DMS79 (cell line): Measurements from ENCODE around the gene GSTM3.
"Not testable (repeated sequence)": the region's sequence is repeated elsewhere in the genome, so short reads cannot be mapped to it uniquely, and the experiment has no call there.

ENCODE experiments used
- DNase-seq: peaks from one replicate; lab custom pipeline; 2025; lab: John Stamatoyannopoulos, UW

GSTM3 gene

DNA sequence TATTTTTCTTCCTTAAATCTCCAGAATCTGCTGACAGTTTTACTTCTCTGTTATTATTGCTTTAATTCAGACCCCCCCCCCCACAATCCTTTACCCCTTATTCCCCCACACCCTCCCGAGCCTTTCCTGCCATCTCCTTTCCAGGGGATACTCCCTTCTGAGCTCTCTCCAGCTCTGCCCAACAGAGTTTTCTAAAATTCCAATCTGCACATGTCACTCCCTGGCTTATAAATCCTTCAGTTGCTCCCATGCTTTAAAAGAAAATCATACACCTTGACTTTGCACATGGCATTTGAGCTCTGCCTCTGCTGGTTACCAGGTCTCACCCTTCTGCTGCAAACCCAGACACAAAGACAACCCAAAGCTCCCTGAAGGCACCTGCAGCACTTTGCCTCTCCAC, 34.6 kb upstream of the GSTM3 start:
- DNase-seq = no peak

DNA sequence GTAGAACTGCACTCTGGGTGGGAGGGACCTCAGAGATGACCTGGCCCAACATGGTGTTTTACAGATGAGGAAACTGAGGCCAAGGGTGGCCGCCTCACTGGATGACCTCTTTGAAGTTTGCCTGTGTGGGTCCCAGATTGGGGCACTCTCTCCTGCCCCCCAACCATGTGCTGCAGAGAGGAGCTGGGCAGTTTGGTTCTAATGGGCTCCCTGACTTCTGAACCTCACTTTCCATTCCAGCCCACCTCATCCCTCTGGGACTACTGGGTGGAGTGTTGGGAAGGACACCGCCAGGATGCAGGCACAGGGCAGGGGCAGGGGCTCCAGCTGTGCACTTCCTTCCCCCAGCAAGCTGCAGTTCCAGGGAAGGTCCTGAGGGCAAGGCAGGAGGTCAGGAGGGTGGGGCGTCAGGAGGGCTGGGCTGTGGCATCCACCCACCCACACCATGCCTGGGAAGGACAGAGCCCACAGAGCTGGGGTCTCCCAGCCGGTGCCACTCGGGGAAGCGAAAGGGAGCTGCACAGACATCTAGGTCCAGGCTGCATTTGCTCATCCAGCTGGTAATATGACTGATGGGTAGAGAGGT, 33.2 kb upstream of the GSTM3 start:
- no peak for DNase-seq

DNA sequence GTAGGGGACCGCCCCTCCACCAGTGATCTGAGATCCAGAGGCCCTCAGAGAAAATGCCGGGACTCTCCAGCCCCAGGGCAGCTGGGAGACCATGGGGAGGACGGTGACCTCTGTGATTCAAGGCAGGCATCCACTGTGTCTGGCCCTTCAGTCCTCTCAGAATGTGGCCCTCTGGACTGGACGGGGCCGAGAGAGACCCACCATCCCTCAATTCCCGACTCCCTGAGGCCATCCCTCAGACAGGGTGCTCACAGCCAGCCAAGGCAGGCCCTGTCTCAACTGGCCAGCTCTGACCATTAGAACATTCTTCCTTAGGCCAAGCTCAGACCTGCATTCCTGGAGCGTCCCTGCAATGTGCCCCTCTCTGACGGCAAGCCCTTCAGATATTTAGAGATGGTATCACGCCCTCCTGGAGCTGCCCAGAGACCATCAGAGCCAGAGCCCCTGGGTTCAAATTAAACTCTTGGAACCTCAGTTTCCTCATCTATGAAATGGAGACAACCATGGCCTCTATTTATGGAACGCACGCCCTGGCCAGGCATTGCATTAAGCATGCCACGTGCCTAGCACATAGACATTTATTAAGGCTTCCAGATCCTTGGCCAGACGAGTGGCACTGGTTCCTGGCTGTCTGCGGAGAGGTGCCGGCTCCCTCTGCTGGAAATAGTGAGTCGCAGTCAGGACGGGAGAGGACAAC, 32.5 kb upstream of the GSTM3 start:
- DNase-seq = peak; percentile 67

DNA sequence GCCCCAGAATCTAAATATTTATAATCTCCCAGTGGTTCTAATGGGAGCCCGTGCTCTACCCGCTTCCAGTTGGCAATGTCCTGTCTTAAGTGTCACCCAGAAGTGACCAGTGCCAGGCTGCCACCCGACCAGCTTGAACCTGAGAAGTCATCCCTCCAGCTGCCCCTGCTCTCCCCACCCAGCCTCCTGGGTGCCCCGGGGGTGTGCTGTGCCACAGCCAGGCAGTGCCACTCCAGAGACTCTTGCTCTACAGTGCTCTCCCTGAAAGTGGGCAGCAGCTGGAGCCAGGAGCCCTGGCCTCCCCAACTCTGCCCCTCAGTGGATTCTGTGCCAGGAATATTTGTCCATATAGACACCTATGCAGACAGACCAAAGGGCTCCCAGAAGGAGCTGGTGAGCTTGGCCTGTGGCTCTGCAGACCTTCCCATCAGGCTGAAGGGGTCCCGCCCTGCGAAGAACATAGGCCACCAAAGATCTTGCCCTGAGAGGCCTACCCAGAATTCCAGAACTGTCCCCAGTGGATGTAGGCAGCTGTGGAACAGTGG, 31.9 kb upstream of the GSTM3 start:
- no peak for DNase-seq

DNA sequence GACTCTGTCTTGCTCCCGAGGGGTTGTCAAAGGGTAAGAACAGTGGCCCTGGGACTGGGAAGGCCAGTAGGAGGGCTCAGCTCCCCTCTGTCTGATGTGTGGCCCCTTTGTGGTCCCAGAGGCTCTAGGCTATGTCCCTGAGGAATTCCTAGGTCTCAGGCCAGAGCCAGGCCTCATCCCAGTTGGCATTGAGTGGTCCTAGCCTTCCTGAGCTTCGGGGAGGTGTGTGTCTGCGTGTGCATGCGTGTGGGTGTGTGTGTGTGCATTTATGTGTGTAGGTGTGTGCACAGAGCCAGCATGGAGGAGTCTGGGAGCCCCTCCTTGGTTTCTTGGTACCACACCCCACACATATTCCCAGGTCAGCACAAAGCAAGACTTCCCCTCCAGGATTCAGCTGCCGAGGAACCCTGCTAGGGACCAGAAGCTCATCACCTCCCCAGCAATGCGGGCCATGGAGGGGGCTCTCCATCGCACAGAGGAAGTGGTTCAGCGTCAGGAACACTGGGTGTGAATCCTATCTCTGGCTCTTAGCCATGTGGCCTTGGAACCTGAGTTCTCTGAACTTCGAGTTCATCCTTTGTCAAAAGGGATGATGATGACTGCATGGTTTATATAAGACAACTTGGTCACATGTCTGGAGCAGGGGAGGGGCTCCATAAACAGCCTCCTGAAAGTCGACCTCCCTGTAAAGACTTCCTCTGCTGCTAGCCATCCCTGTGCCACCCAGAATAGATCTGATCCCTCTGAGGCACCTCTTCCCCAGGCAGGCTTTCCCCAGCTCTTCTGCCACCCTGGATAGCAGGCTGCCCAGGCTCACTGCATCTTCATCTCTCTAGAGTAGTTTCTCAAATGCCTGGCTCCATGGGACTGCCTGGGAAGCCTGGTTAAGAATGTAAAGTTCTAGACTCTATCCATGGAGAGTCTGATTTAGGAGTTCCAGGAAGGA, 31.1 kb upstream of the GSTM3 start:
- no peak for DNase-seq

DNA sequence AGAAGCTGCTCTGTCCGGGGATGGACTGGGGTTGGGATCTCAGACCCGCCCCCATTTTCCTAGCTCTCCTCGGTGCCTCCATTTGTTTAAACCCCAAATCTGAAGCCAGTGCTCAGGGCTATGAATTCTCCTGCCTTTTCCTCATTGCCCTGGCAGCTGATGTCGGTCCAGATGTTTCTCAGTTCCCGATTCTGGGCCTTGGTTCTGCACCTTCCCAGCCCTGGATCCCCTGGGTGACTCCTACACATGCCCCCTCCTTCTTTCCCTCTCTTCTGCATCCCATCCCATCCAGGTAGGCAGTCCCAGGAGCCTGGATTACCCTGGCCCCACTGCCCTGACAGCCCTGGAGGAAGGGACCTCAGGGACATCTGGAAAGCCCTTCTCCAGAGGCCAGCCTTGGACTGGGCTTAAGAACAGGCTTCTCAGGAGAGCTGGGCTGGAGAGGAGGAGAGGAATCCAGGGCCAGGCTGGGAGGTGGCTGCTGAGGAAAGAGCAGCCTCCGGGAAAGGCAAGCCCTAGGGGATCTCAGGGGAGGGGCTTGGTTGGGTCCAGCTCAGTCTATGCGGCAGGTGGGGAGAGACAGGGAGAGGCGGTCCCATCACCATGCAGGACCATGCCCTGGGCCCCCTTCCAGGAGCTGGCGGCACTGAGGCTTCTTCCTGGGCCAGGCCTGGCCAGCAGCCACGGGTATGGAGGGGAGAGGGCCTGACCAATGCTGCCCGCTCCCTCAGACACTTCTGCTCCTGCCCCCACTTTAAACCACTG, 29.7 kb upstream of the GSTM3 start:
- no peak for DNase-seq

DNA sequence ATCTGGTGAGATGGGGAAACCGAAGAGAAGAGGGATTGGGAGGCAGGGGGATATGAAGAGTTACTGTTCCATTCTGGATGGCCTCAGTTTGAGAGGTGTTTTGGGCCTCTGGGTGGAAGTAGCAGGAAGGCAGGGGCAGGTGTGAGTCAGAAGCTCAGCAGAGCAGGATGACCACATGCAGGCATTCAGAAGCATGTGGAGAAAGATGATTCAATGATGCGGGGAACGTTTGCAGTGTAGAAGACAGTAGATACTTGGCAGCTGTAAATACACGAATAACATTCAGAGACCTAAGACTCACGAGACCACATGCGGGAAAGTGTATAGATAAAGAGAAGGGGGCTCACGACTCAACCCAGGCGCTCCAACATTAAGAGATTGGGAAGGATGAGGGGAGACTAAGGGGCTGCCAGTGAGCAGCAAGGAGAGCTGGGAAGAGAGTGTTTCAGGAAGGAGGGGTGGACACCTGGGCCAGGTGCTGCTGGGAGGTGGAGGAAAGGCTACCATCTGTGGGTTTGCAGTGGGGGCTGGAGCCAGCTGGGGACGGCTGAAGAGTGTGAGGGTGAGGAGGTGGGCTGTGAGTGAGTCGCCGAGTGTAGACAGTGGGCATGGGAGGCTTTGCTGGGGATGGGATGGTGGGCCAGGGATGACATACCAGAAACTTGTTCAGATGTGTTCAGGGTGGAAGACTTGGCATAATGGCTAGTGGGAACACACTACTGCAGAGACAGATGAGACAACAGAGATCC, 28.7 kb upstream of the GSTM3 start:
- no peak for DNase-seq

DNA sequence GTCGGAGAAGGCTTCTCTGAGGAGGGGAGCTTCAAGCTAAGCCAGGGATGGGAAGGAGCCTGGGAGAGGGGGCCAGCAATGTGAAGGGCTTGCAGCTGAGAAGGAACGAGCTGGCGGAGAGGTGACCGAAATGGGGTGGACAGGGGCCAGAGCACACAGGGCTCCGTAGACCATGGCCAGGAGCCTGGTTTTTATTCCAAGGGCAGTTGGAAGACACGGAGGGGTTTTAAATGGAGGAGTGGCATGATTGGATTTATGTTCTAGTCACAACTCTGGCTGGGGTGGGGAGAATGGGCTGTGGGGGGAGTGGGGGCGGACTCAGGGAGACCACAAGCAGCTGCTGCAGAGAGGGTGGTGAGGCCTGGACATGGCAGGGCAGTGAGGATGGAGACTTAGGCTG, 28.0 kb upstream of the GSTM3 start:
- DNase-seq = no peak

DNA sequence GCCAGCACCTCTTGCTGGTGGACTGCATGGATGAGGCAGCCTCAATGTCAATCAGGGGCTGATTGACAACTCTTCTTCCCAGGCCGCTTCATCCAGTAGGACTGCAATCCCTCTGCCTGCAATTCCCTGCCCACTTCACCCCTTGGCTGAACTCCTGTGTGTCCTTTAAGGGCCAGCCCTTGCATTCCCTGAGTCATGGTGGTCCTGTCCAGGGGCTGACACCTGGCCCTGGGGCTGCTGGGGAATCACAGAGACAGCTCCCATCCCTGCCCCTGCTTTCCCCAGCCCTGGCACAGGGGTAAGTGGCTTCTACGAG, 27.5 kb upstream of the GSTM3 start:
- no peak for DNase-seq

DNA sequence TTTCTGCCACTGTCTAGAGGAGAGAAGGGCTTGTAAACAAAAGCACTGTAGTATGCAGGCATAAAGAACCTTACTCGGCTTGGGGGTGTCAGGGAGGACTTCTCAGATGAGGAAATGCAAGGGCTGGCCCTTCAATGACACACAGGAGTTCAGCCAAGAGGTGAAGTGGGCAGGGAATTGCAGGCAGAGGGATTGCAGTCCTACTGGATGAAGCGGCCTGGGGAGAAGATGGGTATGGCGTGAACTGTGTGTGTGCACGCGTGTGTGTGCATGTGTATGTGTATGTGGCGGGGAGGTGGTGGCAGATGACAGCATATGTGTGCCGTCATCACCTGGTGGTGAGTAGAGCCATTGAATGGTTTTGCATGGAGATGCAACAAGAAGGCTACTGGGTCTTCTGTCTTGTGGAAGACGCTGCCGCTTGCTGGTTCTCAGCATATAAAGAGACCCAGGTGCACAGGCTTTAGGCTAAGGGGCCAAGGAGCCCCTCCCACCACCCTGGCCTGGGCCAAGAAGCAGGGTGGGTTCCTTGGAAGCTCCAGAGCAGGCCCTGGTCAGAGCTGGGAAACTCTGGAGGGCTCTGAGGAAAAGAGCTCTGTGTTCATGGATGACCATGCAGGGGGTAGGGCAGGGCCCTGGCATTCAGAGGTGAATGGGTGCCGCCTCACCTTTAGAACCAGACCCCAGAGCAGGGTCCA, 26.9 kb upstream of the GSTM3 start:
- DNase-seq = no peak

DNA sequence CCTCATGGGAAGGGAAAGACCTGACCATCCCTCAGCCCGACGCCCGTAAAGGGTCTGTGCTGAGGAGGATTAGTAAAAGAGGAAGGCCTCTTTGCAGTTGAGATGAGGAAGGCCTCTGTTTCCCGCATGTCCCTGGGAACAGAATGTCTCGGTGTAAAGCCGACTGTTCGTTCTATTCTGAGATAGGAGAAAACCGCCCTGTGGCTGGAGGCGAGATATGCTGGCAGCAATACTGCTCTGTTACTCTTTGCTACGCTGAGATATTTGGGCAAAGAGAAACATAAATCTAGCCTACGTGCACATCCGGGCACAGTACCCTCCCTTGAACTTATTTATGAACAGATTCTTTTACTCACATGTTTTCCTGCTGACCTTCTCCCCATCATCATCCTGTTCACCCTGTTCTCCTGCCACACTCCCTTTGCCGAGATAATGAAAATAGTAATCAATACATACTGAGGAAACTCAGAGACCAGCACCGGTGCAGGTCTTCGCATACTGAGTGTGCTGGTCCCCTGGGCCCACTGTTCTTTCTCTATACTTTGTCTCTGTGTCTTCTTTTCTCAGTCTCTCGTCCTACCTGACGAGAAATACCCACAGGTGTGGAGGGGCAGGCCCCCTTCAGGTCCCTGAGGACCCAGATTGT, 26.3 kb upstream of the GSTM3 start:
- not testable (repeated sequence) for DNase-seq

DNA sequence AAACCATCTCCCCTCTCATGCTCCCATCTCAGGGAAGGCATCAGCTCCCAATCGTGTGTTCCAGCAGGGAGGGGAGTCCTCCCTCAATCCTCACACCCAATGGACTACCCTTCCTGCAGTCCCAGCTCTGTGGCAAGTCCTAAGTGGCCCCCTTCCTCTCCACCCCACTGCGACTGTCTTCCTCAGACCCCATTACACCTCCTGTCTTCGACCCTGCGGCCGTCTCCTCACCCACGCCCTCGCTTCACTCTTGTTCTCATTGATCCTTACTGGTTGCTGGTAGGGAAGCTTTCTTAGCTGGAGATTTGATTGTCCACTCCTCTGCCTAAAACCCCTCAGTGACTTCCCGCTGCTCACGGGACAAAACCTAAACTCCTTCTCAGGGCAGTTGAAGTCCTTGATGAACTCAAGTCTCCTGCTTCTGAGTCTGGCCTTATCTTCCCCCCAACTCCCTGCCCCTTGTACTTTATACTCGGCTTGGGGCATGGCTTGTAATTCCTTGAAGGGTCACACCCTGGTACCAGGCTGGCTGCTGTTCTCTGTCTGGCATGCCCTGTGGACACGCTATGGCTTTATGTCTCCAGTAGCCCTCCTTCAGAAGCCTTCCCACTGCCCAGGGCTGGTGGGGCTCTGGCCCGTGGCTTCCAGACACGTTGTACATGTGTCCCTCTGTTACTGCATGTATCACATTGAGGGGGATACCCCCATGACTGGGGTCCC, 25.2 kb upstream of the GSTM3 start:
- DNase-seq = no peak

DNA sequence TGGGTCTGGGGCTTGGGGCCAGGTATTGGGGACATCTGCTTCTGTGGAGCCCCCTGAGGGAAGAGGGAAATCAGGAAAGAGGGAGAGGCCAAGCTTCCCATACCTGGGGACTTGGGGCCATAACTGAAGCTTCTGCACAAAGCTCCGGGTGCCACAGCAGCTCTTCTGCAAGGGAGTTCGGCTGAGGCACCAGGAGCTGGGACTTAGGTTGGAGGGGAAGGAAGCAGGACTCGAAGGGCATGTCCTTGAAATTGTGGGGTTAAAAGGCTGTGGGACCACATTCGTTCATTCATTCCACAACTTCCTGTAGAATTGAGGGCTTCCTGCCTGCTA, 24.6 kb upstream of the GSTM3 start:
- DNase-seq = no peak

DNA sequence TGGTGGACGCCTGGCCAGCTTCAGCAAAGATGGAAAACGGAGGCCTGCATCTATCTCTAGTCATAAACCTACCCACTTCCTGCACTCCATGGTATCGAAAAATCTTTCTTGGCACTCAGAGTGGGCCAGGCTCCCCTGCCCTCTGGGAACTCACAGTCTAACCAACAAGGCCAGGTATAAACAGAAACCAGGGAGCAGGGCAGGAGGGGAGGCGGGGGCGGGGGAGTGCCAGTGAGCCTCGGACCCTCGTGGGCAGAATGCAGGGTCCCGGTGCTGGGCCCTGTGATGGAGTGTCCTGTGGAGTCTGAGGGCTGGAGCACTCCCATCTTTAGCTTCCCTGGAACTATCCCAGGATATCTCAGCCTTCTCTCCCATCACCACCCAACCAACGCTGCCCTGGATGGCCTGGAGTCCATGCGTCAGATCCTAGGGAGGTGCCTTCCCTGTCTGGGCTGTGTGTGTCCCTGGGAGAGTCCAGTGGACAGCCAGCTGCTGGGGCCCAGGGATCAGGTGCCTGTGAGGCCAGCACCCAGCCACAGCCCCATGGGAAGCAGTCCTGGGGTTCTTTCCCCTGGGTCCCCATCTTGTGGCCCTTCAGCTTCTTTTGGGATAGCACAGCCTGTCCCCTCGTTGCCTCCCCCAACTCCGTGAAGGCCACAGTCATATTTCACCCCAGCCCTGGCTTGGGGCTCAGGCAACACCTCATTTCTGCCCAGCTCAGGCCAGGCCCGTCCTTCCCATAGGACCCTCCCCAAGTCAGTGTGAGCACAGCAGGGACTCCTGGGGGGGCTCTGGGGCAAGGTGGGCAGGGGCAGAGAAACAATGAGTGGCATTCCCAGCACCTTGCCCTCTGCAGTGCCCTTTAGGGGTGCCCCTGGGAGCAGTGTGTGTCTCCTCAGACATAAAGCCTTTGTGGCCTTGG, 24.0 kb upstream of the GSTM3 start:
- DNase-seq = no peak

DNA sequence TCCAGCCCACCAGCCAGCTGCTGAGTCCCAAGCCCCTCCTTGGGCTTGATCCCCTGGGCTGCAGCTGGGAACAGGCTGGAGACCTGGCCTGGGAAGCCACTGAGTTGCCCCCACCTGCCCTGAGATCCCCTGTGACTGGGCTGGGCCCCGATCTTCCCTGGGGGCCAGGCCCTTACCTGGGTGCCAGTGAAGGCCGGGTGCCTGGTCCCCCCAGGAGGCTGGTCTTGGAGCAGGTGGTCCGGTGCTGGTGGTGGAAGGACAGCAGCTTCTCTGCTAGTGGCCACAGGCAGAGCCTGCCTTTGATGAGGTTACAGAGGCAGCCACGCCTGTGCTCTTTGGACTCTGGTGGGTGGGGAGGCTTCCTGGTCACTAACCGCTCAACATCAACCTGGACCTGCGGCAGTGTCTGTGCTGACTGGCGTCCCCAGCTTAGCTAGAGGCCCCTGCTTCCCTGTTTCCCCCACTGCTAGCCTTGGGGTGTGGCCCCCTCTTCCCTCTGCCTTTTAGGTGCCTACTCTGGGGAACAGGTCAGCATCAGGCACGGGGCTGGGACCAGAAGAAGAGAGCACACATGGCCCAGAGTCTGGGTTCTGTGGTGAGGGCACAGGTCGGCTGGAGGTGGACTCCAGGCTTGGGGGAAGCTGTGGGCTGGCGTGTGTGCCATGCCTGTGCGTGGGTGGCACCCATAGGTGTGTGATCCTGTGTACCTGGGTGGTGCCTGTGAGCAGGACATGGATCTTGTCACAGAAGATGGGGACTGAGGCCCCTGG, 23.0 kb upstream of the GSTM3 start, which contains the start of gene EPS8L3:
Gene EPS8L3, minus strand, starts transcription at position 278 of the 770 bp plus-strand sequence. CDS start 2,174 bp downstream, outside the sequence.
- no peak for DNase-seq

DNA sequence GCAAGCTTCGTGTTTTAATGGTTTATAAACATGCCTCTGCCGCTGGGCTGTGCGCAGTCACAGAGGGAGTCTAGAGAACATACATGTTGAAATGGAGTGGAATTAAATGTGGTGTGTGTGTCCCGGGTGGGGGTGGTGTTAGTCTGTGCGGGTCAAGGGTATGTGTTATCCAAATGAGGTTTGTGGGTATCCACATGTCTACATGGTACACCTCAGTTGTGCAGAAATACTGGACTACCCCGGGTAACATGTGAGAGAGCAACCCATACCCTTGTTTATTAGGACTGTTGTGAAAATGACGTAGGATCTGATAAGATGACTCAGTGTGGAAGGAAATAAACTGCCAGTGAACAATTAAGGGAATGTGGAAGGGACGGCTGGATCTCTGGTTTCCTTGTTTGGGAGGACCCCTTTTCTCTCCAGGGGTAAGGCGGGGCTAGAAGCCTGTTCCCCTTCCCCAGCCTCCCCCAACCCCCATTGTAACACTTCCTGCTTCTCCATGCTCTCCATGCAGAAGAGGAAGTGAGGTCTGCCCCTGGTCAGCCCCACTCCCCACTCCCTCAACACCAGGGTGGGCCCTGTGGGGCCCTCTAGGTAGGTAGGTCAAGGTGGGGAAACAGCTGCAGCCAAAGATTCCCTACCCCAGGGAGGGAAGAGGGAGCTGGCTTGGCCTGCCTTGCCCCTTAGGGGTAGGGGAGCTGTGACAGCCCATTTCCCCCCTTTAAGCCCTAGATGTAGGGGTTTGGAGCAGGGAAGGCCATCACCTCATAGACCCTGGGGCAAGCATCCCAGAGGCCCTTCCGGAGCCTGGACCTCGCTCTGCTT, 22.2 kb upstream of the GSTM3 start:
- no peak for DNase-seq
